Endothelial cell of umbilical vein (primary cell): ENCODE measurements around the gene YPEL5. TPM values are rescaled to one million over a fixed set of nuclear protein-coding genes. Genes with fewer than 3 reads are reported as not detected.

ENCODE experiments used
- BruUV-seq: library from RNA; stranded (reverse); fragments of 400-500 nt; replicated peaks from 2 replicates; lab custom pipeline; 2021; lab: Mats Ljungman, UMichigan
- CTCF ChIA-PET: fragments of 300-600, 350-600 bp; sonication (Branson Sonifier 250); formaldehyde crosslinking; loops from one replicate; lab custom pipeline; 2021; ENCODE audit warnings: antibody characterized with exemption, inconsistent platforms; lab: Charles Lee
- POLR2A ChIA-PET: fragments of 300-600, 350-600 bp; sonication (Branson Sonifier 250); formaldehyde crosslinking; loops from one replicate; lab custom pipeline; 2021; ENCODE audit warnings: antibody characterized with exemption, inconsistent platforms; lab: Charles Lee
- DNase-seq: peaks from one replicate; pipeline ENCODE4 v3.0.0-alpha.2; 2011; ENCODE audit warnings: low read depth, low spot score
- FAIRE-seq: peaks from 2 replicates; lab custom pipeline; 2011; peaks lifted over from hg19 to GRCh38; lab: Jason Lieb, UNC
- H2AFZ ChIP-seq: 2 replicates; pipeline ENCODE4 v1.6.0; 2012; ENCODE audit warnings: low read depth, low read length, control low read depth, inconsistent platforms
- H3K27ac ChIP-seq: 2 replicates; pipeline ENCODE4 v1.5.1; 2011; ENCODE audit warnings: low read depth, mild to moderate bottlenecking, control low read depth, low read length, moderate library complexity; ENCODE audit not compliant: insufficient read depth
- H3K27me3 ChIP-seq, 2 experiments: 2 replicates each; pipeline versions ENCODE4 v1.6.0 to v1.6.1; 2011; ENCODE audit warnings: low read length in 2 of 2, mixed read lengths in 1 of 2; ENCODE audit not compliant: control insufficient read depth in 2 of 2, insufficient read depth in 2 of 2
- H3K36me3 ChIP-seq, 2 experiments: 2 replicates in 1 of 2; 3 replicates in 1 of 2; pipeline ENCODE4 v1.5.1; 2011; ENCODE audit warnings: low read length in 2 of 2, mild to moderate bottlenecking in 1 of 2, moderate library complexity in 1 of 2; ENCODE audit not compliant: control insufficient read depth in 2 of 2, insufficient read depth in 2 of 2; ENCODE audit errors: extremely low read depth in 1 of 2
- H3K4me1 ChIP-seq: 3 replicates; pipeline ENCODE4 v1.5.1; 2011; ENCODE audit warnings: mild to moderate bottlenecking, low read length; ENCODE audit not compliant: control insufficient read depth, insufficient read depth; ENCODE audit errors: extremely low read depth
- H3K4me2 ChIP-seq: 2 replicates; pipeline ENCODE4 v1.6.1; 2011; ENCODE audit warnings: low read length, control low read depth, mixed read lengths; ENCODE audit not compliant: insufficient read depth
- H3K4me3 ChIP-seq, 3 experiments: fragments of 200-600 bp in 1 of 3; sonication (generic), shearing (Covaris generic) in 1 of 3; replicated peaks in 1 of 3; 2 replicates each; pipeline ENCODE4 v1.5.1; 2011 to 2016; ENCODE audit warnings: control low read depth in 3 of 3, low read length in 3 of 3, mild to moderate bottlenecking in 2 of 3, inconsistent platforms in 1 of 3, low read depth in 1 of 3, moderate library complexity in 1 of 3; ENCODE audit not compliant: insufficient read depth in 1 of 3
- H3K79me2 ChIP-seq: 2 replicates; pipeline ENCODE4 v1.6.0; 2012; ENCODE audit warnings: low read length, inconsistent platforms; ENCODE audit not compliant: control insufficient read depth, insufficient read depth
- H3K9ac ChIP-seq: replicated peaks from 2 replicates; pipeline ENCODE3; 2011; ENCODE audit warnings: low read length, control low read depth; ENCODE audit not compliant: insufficient read depth; ENCODE audit errors: extremely low read depth
- H3K9me1 ChIP-seq: replicated peaks from 3 replicates; pipeline ENCODE4 v1.6.0; 2011; ENCODE audit warnings: mild to moderate bottlenecking, low read length; ENCODE audit not compliant: control insufficient read depth, insufficient read depth; ENCODE audit errors: extremely low read depth
- H3K9me3 ChIP-seq: replicated peaks from 2 replicates; pipeline ENCODE4 v1.5.1; 2012; ENCODE audit warnings: low read length, inconsistent platforms; ENCODE audit not compliant: control insufficient read depth, insufficient read depth
- H4K20me1 ChIP-seq: replicated peaks from 2 replicates; pipeline ENCODE3; 2011; ENCODE audit warnings: mild to moderate bottlenecking, low read length; ENCODE audit not compliant: control insufficient read depth, insufficient read depth; ENCODE audit errors: extremely low read depth
- EZH2 ChIP-seq: IDR thresholded peaks from 2 replicates; pipeline ENCODE4 v1.6.1; 2012; ENCODE audit warnings: borderline replicate concordance, low read depth, mild to moderate bottlenecking, moderate library complexity, low read length, inconsistent platforms; ENCODE audit not compliant: severe bottlenecking
- FOS ChIP-seq: IDR thresholded peaks from 2 replicates; pipeline ENCODE4 v1.6.1; 2011; ENCODE audit warnings: mild to moderate bottlenecking, low read length, moderate library complexity, borderline replicate concordance; ENCODE audit not compliant: insufficient read depth
- GATA2 ChIP-seq: IDR thresholded peaks from 2 replicates; pipeline ENCODE4 v1.7.0; 2011; ENCODE audit warnings: low read depth, mild to moderate bottlenecking, moderate library complexity, mixed read lengths, low read length; ENCODE audit not compliant: insufficient read length, insufficient read depth
- JUN ChIP-seq: IDR thresholded peaks from 2 replicates; pipeline ENCODE4 v1.6.1; 2011; ENCODE audit warnings: borderline replicate concordance, low read depth; ENCODE audit not compliant: insufficient read length, insufficient read depth
- MYC ChIP-seq: IDR thresholded peaks from one replicate; pipeline ENCODE4 v1.6.1; 2011; ENCODE audit warnings: mild to moderate bottlenecking, low read depth, low read length
- POLR2AphosphoS5 ChIP-seq: IDR thresholded peaks from 2 replicates; pipeline ENCODE4 v1.6.1; 2012; ENCODE audit warnings: low read depth, mild to moderate bottlenecking, control low read depth, low read length, moderate library complexity; ENCODE audit not compliant: insufficient read depth
- dilution Hi-C: fragments of 300-500 bp; cut with MboI; formaldehyde crosslinking; loops from one replicate; pipeline ENCODE4 v1.15.0; 2019; ENCODE audit warnings: low sequenced_read_pairs; ENCODE audit not compliant: extremely low pct_ligation_motif_present
- intact Hi-C: fragments of 100-400 bp; cut with micrococcal nuclease; formaldehyde crosslinking; loops from one replicate; pipeline ENCODE4 v1.10.0; 2022
- polyA plus RNA-seq, 4 experiments: library from polyadenylated mRNA; depleted of rRNA in 3 of 4; stranded (reverse) in 3 of 4; unstranded in 1 of 4; fragments of >200 nt; gene quantifications; 2 replicates each; pipeline versions ENCODE4 v1.2.1 to v1.2.3, GENCODE V29; 2011 to 2012; ENCODE audit warnings: missing spikeins in 1 of 4
- total RNA-seq: library from RNA; stranded (reverse); gene quantifications from 2 replicates; pipeline ENCODE4 v1.2.3, GENCODE V29; 2021
- TF ChIP-seq, protein P1 (sequence below): IDR thresholded peaks from 2 replicates; pipeline ENCODE4 v1.6.1; 2011; ENCODE audit not compliant: insufficient read depth, insufficient read length

Gene YPEL5
- total and polyA plus RNA-seq, 2 donors (not counting 3 experiments of a cell fraction or from before 2014, with no cell fraction given), result 49.5 to 62.0 TPM

DNA sequence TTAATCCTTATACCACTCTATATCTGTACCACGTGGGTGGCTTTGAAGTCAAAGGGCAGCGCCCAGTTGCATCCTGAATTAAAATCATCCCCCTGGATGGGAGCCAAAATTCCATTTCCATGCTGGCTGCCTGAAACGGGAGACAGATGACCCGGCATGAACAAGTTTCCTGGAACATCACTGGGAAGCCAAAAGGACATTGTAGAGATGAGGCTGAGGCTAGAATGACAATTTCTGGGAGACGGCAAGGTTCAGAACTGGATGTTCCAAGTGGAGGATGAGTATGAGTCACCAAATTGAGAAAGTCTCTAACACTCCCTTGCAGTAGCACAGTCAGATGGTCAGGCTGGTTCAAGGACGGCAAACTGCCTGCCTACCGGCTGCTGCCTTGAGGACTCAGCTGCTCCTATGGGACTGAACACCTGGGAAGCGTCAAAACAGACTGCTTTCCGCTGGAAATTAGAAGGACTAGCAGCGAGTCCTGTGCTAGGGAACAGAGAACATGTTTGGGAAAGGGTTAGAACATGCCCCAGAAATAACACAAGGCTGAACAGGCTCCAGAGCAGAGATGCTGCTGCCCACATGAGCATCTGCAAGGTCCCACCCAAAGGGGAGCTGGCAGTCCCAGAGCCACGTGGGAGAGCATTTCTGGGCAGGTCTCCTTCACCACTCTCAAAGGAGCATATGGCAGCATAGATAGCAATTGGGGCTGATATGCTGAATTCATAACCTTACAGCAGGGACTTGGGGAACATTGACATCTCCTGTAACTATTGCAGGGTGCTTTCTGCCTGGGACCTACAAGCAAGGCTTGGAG is 32.0 kb downstream of the YPEL5 start:
- Histone ChIP-seq H3K27ac (no peak overlapping the region), H3K9ac (no peak overlapping the region), H4K20me1 (no peaks in the 10 kb centered on the region), H3K36me3 (no peaks in the 10 kb centered on the region), H3K27me3 (no peaks in the 10 kb centered on the region), H3K4me2 (no peak overlapping the region), H3K4me3 (no peak overlapping the region), H3K4me1 (no peaks in the 10 kb centered on the region), H3K79me2 (no peaks in the 10 kb centered on the region), H3K9me3 (no peaks in the 10 kb centered on the region), H2AFZ (no peak overlapping the region), H3K9me1 (no peaks in the 10 kb centered on the region)
- dilution Hi-C loops (no loop called here), intact Hi-C loops (no loop called here)
- no peak for FAIRE-seq
- DNase-seq, result peak; percentile 34
- CTCF ChIA-PET, result interaction anchor here (0.9 kb wide), 1 partner anchor 9 kb away, joined by 4 read pairs; no protein-coding TSS in a partner anchor
- POLR2A ChIA-PET, result no interaction called here
- no TSS peak for BruUV-seq
- TF ChIP-seq EZH2 (no peak), FOS (peak; percentile 18), POLR2AphosphoS5 (no peak), JUN (peak; percentile 18), GATA2 (no peak), MYC (no peak)

DNA sequence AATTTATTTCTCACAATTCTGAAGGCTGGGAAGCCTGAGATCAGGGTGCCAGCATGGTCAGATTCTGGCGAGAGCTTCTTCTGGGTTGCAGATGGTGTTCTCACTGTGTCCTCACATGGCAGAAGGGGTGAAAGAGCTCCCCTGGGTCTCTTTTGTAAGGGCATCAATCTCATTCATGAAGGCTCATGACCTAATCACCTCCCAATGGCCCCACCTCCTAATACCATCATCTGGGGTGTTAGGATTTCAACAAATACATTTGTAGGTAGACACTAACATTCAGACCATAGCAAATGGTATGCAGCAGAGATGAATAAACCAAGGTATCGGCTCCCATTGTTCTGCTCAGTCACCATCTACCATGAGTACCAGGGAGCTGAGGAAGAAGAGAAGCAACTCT is 32.7 kb downstream of the YPEL5 start:
- Histone ChIP-seq H4K20me1 (no peaks in the 10 kb centered on the region), H3K4me2 (no peak overlapping the region), H3K9me1 (no peaks in the 10 kb centered on the region), H3K27ac (no peak overlapping the region), H3K9ac (no peak overlapping the region), H3K79me2 (no peaks in the 10 kb centered on the region), H3K4me3 (no peak overlapping the region), H3K4me1 (no peaks in the 10 kb centered on the region), H3K9me3 (no peaks in the 10 kb centered on the region), H3K36me3 (no peaks in the 10 kb centered on the region), H2AFZ (no peak overlapping the region), H3K27me3 (no peaks in the 10 kb centered on the region)
- POLR2A ChIA-PET, result no interaction called here
- DNase-seq (no peak), FAIRE-seq (no peak)
- CTCF ChIA-PET, result interaction anchor here (0.9 to 2.1 kb wide), 2 partner anchors 9 to 532 kb away, joined by 4 to 8 read pairs; no protein-coding TSS in a partner anchor
- no peak for TF ChIP-seq JUN
- TF ChIP-seq, protein P1, sequence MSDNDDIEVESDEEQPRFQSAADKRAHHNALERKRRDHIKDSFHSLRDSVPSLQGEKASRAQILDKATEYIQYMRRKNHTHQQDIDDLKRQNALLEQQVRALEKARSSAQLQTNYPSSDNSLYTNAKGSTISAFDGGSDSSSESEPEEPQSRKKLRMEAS, result no peak
- no peak for TF ChIP-seq POLR2AphosphoS5
- intact Hi-C loops (no loop called here), dilution Hi-C loops (no loop called here)
- no TSS peak for BruUV-seq
